CD4-positive, alpha-beta T cell (primary cell): Measurements from ENCODE around the gene SNX14. TPM values are rescaled to one million over a fixed set of nuclear protein-coding genes. Genes with fewer than 3 reads are reported as not detected.

Experiments
- ATAC-seq: fragments of 200-7000 bp; cut with Tn5 transposase; one replicate; pipeline ENCODE4 v1.10.0; 2022; ENCODE audit warnings: mild to moderate bottlenecking; ENCODE audit not compliant: poor library complexity
- CTCF ChIA-PET: fragments of 350-600 bp; sonication (Branson Sonifier 250); formaldehyde crosslinking; loops from one replicate; lab custom pipeline; 2021; ENCODE audit warnings: antibody characterized with exemption, inconsistent platforms; lab: Charles Lee
- POLR2A ChIA-PET: fragments of 350-600 bp; sonication (Branson Sonifier 250); formaldehyde crosslinking; loops from one replicate; lab custom pipeline; 2021; ENCODE audit warnings: antibody characterized with exemption, inconsistent platforms; lab: Charles Lee
- DNase-seq, 14 experiments: peaks; one replicate each; pipeline ENCODE4 v3.0.0-alpha.2; 2013 to 2020; ENCODE audit warnings: mixed read lengths in 2 of 14
- H3K27ac ChIP-seq, 2 donors: one replicate each; pipeline versions ENCODE4 v1.5.1 to v1.7.0; 2013; ENCODE audit warnings: low read length in 2 of 2, low read depth in 1 of 2, mild to moderate bottlenecking in 1 of 2
- H3K27me3 ChIP-seq, 2 experiments: 1 replicate in 1 of 2; 2 replicates in 1 of 2; pipeline versions ENCODE4 v1.6.1 to v1.7.0; 2013; ENCODE audit warnings: low read length in 2 of 2, control low read depth in 1 of 2, mild to moderate bottlenecking in 1 of 2, moderate library complexity in 1 of 2; ENCODE audit not compliant: insufficient read depth in 2 of 2, control insufficient read depth in 1 of 2
- H3K36me3 ChIP-seq: one replicate; pipeline ENCODE4 v1.6.1; 2013; ENCODE audit warnings: low read length, control low read depth; ENCODE audit not compliant: insufficient read depth
- H3K4me1 ChIP-seq: one replicate; pipeline ENCODE4 v1.6.1; 2013; ENCODE audit warnings: low read length, control low read depth; ENCODE audit not compliant: insufficient read depth
- H3K4me3 ChIP-seq: one replicate; pipeline ENCODE4 v1.5.1; 2013; ENCODE audit warnings: mild to moderate bottlenecking, low read length, moderate library complexity
- H3K9me3 ChIP-seq, 2 experiments: 1 replicate in 1 of 2; 2 replicates in 1 of 2; pipeline versions ENCODE4 v1.6.1 to v1.7.0; 2013; ENCODE audit warnings: low read length in 2 of 2, mild to moderate bottlenecking in 2 of 2, control low read depth in 1 of 2, moderate library complexity in 1 of 2; ENCODE audit not compliant: control insufficient read depth in 1 of 2, insufficient read depth in 1 of 2
- H3K27ac Mint-ChIP-seq: one replicate; pipeline ENCODE4 v1.8.0; 2020; ENCODE audit warnings: mixed read lengths
- H3K27me3 Mint-ChIP-seq: one replicate; pipeline ENCODE4 v1.8.0; 2021; ENCODE audit warnings: mixed read lengths
- H3K36me3 Mint-ChIP-seq: one replicate; pipeline ENCODE4 v1.8.0; 2021; ENCODE audit warnings: low read depth, mixed read lengths
- H3K4me1 Mint-ChIP-seq: one replicate; pipeline ENCODE4 v1.8.0; 2021; ENCODE audit warnings: low read depth, mixed read lengths
- H3K4me3 Mint-ChIP-seq: one replicate; pipeline ENCODE4 v1.8.0; 2020; ENCODE audit warnings: mild to moderate bottlenecking, mixed read lengths
- H3K9me3 Mint-ChIP-seq: one replicate; pipeline ENCODE4 v1.8.0; 2020; ENCODE audit warnings: mixed read lengths
- intact Hi-C, 2 experiments: fragments of 100-400 bp; cut with DNase I in 1 of 2; cut with micrococcal nuclease in 1 of 2; formaldehyde crosslinking; loops; one replicate each; pipeline versions ENCODE4 v1.15.1 to v1.9.0; 2023 to 2025; cut with DNase I, micrococcal nuclease
- total RNA-seq, 174 experiments: library from RNA in 2 of 174; stranded (reverse) in 2 of 174; gene quantifications; one replicate each; pipeline ENCODE4 v1.2.3 and lab custom pipeline; 2021 to 2026
- TF ChIP-seq, protein P1 (sequence below): fragments of 200-600 bp; IDR thresholded peaks from one replicate; pipeline ENCODE4 v1.8.0; 2022; ENCODE audit warnings: antibody characterized with exemption, mild to moderate bottlenecking

The SNX14 gene
- total RNA-seq, 2 experiments from 2014 or later = 30.8 to 31.5 TPM

DNA sequence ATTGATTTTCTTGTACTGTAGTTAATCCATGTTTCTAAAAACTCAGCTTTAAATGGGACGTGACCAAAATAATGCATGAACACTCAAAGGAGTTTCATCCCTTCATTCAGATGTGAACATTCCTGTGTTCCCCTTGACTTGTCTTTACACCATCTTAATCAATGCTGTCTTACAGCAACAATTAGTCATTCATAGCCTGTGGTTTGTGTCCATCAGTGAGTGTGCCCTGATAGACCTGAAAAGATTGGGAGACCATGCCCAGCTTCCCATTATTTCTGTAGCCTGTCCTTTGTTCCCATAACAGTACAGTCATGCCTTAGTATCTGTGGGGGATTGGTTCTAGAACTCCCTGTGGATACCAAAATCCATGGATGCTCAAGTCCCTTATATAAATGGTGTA is 119.9 kb downstream of the SNX14 start:
- no peak overlapping the region for H3K4me3 ChIP-seq
- no peaks in the 10 kb centered on the region for H3K4me1 ChIP-seq
- ChIA-PET CTCF (no interaction called here), POLR2A (no interaction called here)
- no peaks in the 10 kb centered on the region for H3K27me3 Mint-ChIP-seq
- H3K9me3 Mint-ChIP-seq = no peaks in the 10 kb centered on the region
- H3K36me3 Mint-ChIP-seq = no peaks in the 10 kb centered on the region
- no peaks in the 10 kb centered on the region for H3K4me1 Mint-ChIP-seq
- no peaks in the 10 kb centered on the region for H3K27me3 ChIP-seq
- DNase-seq (no peak), ATAC-seq (no peak)
- no peak overlapping the region for H3K4me3 Mint-ChIP-seq
- TF ChIP-seq, protein P1, sequence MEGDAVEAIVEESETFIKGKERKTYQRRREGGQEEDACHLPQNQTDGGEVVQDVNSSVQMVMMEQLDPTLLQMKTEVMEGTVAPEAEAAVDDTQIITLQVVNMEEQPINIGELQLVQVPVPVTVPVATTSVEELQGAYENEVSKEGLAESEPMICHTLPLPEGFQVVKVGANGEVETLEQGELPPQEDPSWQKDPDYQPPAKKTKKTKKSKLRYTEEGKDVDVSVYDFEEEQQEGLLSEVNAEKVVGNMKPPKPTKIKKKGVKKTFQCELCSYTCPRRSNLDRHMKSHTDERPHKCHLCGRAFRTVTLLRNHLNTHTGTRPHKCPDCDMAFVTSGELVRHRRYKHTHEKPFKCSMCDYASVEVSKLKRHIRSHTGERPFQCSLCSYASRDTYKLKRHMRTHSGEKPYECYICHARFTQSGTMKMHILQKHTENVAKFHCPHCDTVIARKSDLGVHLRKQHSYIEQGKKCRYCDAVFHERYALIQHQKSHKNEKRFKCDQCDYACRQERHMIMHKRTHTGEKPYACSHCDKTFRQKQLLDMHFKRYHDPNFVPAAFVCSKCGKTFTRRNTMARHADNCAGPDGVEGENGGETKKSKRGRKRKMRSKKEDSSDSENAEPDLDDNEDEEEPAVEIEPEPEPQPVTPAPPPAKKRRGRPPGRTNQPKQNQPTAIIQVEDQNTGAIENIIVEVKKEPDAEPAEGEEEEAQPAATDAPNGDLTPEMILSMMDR = no peak
- intact Hi-C loops = no loop called here
- H3K27ac Mint-ChIP-seq = no peak overlapping the region
- H3K27ac ChIP-seq = no peak overlapping the region
- H3K9me3 ChIP-seq = no peaks in the 10 kb centered on the region
- H3K36me3 ChIP-seq = no peaks in the 10 kb centered on the region

DNA sequence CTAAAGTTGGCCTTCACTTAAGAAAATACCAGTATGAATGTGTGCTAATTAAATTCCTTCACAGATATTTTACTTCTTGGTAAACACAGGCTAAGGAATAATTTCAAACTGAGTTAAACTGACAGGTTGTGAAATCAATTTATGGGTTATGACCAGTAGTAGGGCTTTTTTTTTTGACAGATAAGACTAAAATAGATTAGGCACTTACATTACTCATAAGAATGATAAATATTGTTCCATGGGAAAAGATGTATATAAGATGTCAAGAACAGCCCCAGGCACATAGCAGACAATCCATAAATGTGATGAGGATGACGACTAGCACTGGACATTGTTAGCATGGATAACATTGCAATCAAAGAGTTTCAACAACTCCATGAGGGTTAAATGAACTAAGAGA is 120.9 kb downstream of the SNX14 start:
- Histone ChIP-seq H3K27me3 (no peaks in the 10 kb centered on the region), H3K4me1 (no peaks in the 10 kb centered on the region), H3K4me3 (no peak overlapping the region), H3K9me3 (no peaks in the 10 kb centered on the region), H3K27ac (no peak overlapping the region), H3K36me3 (no peaks in the 10 kb centered on the region)
- ChIA-PET CTCF (no interaction called here), POLR2A (no interaction called here)
- H3K36me3 Mint-ChIP-seq = no peaks in the 10 kb centered on the region
- H3K27me3 Mint-ChIP-seq = no peaks in the 10 kb centered on the region
- H3K4me1 Mint-ChIP-seq = no peaks in the 10 kb centered on the region
- ATAC-seq (no peak), DNase-seq (no peak)
- no peak overlapping the region for H3K27ac Mint-ChIP-seq
- H3K9me3 Mint-ChIP-seq = no peaks in the 10 kb centered on the region
- intact Hi-C loops = no loop called here
- TF ChIP-seq, protein P1 = no peak
- no peak overlapping the region for H3K4me3 Mint-ChIP-seq

DNA sequence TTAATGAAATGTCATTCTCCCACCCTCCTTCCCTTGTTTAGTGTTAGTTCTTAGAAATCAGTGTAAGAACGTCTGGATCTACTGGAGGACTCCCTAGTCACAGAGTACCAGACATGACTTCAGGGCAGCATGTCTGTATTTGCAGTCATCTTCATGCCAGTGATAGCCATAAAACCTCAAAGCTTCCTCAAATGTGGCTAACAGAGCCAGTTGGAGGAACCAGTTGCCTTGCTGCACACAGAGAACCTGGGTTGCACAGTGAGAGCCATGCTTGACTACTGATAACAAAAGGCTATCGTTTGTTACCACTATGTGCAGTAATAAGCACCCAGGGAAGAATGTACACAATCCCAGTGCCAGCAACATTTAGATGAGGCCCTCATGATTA is 123.6 kb downstream of the SNX14 start:
- Mint-ChIP-seq H3K4me3 (no peak overlapping the region), H3K36me3 (no peaks in the 10 kb centered on the region), H3K4me1 (peaks cover 9% of the 10 kb centered on the region), H3K27me3 (no peaks in the 10 kb centered on the region), H3K9me3 (no peaks in the 10 kb centered on the region), H3K27ac (no peak overlapping the region)
- ATAC-seq (no peak), DNase-seq (no peak)
- H3K4me3 ChIP-seq = no peak overlapping the region
- no peaks in the 10 kb centered on the region for H3K9me3 ChIP-seq
- CTCF ChIA-PET = no interaction called here
- no peak overlapping the region for H3K27ac ChIP-seq
- no peaks in the 10 kb centered on the region for H3K27me3 ChIP-seq
- TF ChIP-seq, protein P1 = no peak
- H3K4me1 ChIP-seq = peaks cover 10% of the 10 kb centered on the region
- H3K36me3 ChIP-seq = no peaks in the 10 kb centered on the region
- intact Hi-C loops = no loop called here
- POLR2A ChIA-PET = no interaction called here
